ENCODE results near the gene ASB10. TPM values are rescaled to one million over a fixed set of nuclear protein-coding genes. Genes with fewer than 3 reads are reported as not detected.

Gene ASB10
- total and polyA plus RNA-seq, 2 donors (not counting 1 experiment from before 2014, with no cell fraction given) = not detected

GRCh38 chr7:151134743-151135524 is 52.1 kb downstream of the ASB10 start:
- intact Hi-C loops (cut with micrococcal nuclease) = no loop called here
- no peak overlapping the region for H3K27ac Mint-ChIP-seq
- H3K4me3 ChIP-seq (ENCODE audit: control extremely low read depth in 1 of 5, extremely low read depth in 1 of 5, insufficient read depth in 1 of 5, low read depth in 2 of 5, low read length in 4 of 5) = no peak overlapping the region
- WGBS (ENCODE audit: insufficient coverage) = 94% methylated on average over 14 of the region's 14 CpGs
- H4K20me1 ChIP-seq (ENCODE audit: control insufficient read depth, insufficient read depth, low read length, poor library complexity, severe bottlenecking) = no peaks in the 10 kb centered on the region
- no peak overlapping the region for H2AFZ ChIP-seq (ENCODE audit: insufficient read depth, low read depth, low read length, poor library complexity, severe bottlenecking)
- CTCF ChIA-PET = interaction anchor here (1.3 kb wide), 1 partner anchor 11 kb away, joined by 7 read pairs; no protein-coding TSS in a partner anchor
- H3K4me3 Mint-ChIP-seq = no peak overlapping the region
- H3K27me3 Mint-ChIP-seq = no peaks in the 10 kb centered on the region
- TF ChIP-seq EZH2 (IDR thresholded peaks at IDR 0.05; ENCODE audit: borderline replicate concordance, insufficient read depth, low read depth, low read length, poor library complexity, severe bottlenecking) (no peak), CTCF (IDR thresholded peaks at IDR 0.05) (no peak)
- no peak for ATAC-seq (ENCODE audit: low read depth)
- no peak overlapping the region for H3K9ac ChIP-seq (ENCODE audit: low read length)
- H3K9me3 Mint-ChIP-seq (ENCODE audit: insufficient read depth) = no peaks in the 10 kb centered on the region
- no peaks in the 10 kb centered on the region for H3K4me1 Mint-ChIP-seq
- POLR2A ChIA-PET = no interaction called here
- no peak for DNase-seq
- no peaks in the 10 kb centered on the region for H3K27me3 ChIP-seq (replicated peaks in 1 of 4; ENCODE audit: control extremely low read depth in 1 of 4, control insufficient read depth in 3 of 4, insufficient read depth in 4 of 4, low read length in 3 of 4)
- no peaks in the 10 kb centered on the region for H3K9me3 ChIP-seq (ENCODE audit: control extremely low read depth in 1 of 3, control insufficient read depth in 2 of 3, insufficient read depth in 1 of 3, low read length in 2 of 3)
- H3K4me1 ChIP-seq (ENCODE audit: control insufficient read depth in 2 of 2, insufficient read depth in 2 of 2, low read length in 2 of 2) = no peaks in the 10 kb centered on the region
- H3K36me3 ChIP-seq (replicated peaks in 1 of 2; ENCODE audit: control extremely low read depth in 1 of 2, control insufficient read depth in 1 of 2, extremely low read depth in 1 of 2, insufficient read depth in 2 of 2, low read length in 1 of 2) = no peaks in the 10 kb centered on the region
- no peaks in the 10 kb centered on the region for H3K79me2 ChIP-seq (ENCODE audit: control insufficient read depth, insufficient read depth, low read length)
- H3K4me2 ChIP-seq (replicated peaks; ENCODE audit: low read depth, low read length, poor library complexity, severe bottlenecking) = no peak overlapping the region
- H3K27ac ChIP-seq (ENCODE audit: low read length in 2 of 2) = no peak overlapping the region

GRCh38 chr7:151133986-151134742 is 52.9 kb downstream of the ASB10 start:
- no peaks in the 10 kb centered on the region for H4K20me1 ChIP-seq (ENCODE audit: control insufficient read depth, insufficient read depth, low read length, poor library complexity, severe bottlenecking)

More at GRCh38 chr7:151133986-151134742, 52.9 kb downstream of the ASB10 start:
- Histone ChIP-seq H3K4me1 (ENCODE audit: control insufficient read depth in 2 of 2, insufficient read depth in 2 of 2, low read length in 2 of 2) (no peaks in the 10 kb centered on the region), H3K9me3 (ENCODE audit: control extremely low read depth in 1 of 3, control insufficient read depth in 2 of 3, insufficient read depth in 1 of 3, low read length in 2 of 3) (no peaks in the 10 kb centered on the region), H3K27me3 (replicated peaks in 1 of 4; ENCODE audit: control extremely low read depth in 1 of 4, control insufficient read depth in 3 of 4, insufficient read depth in 4 of 4, low read length in 3 of 4) (no peaks in the 10 kb centered on the region), H2AFZ (ENCODE audit: insufficient read depth, low read depth, low read length, poor library complexity, severe bottlenecking) (no peak overlapping the region), H3K4me2 (replicated peaks; ENCODE audit: low read depth, low read length, poor library complexity, severe bottlenecking) (no peak overlapping the region), H3K36me3 (replicated peaks in 1 of 2; ENCODE audit: control extremely low read depth in 1 of 2, control insufficient read depth in 1 of 2, extremely low read depth in 1 of 2, insufficient read depth in 2 of 2, low read length in 1 of 2) (no peaks in the 10 kb centered on the region), H3K79me2 (ENCODE audit: control insufficient read depth, insufficient read depth, low read length) (no peaks in the 10 kb centered on the region), H3K9ac (ENCODE audit: low read length) (no peak overlapping the region), H3K27ac (ENCODE audit: low read length in 2 of 2) (no peak overlapping the region), H3K4me3 (ENCODE audit: control extremely low read depth in 1 of 5, extremely low read depth in 1 of 5, insufficient read depth in 1 of 5, low read depth in 2 of 5, low read length in 4 of 5) (no peak overlapping the region)
- Mint-ChIP-seq H3K9me3 (ENCODE audit: insufficient read depth) (no peaks in the 10 kb centered on the region), H3K27ac (no peak overlapping the region), H3K4me3 (no peak overlapping the region), H3K27me3 (no peaks in the 10 kb centered on the region), H3K4me1 (no peaks in the 10 kb centered on the region)
- intact Hi-C loops (cut with micrococcal nuclease) = no loop called here
- CTCF ChIA-PET = interaction anchor here (1.9 kb wide), 1 partner anchor 10 kb away, joined by 6 read pairs; no protein-coding TSS in a partner anchor
- DNase-seq = no peak
- 90% methylated on average over 22 of the region's 24 CpGs for WGBS (ENCODE audit: insufficient coverage)
- no peak for ATAC-seq (ENCODE audit: low read depth)
- POLR2A ChIA-PET = no interaction called here
- TF ChIP-seq EZH2 (IDR thresholded peaks at IDR 0.05; ENCODE audit: borderline replicate concordance, insufficient read depth, low read depth, low read length, poor library complexity, severe bottlenecking) (no peak), CTCF (IDR thresholded peaks at IDR 0.05) (no peak)
